ENCODE data around the gene RFT1.

Gene RFT1

GRCh38 chr3:53079147-53079546 is 51.1 kb downstream of the RFT1 start:
- Histone ChIP-seq H3K79me2 (ENCODE audit: insufficient read depth, low read length) (no peaks in the 10 kb centered on the region), H3K9me2 (ENCODE audit: low read depth, low read length) (no peaks in the 10 kb centered on the region), H4K20me1 (ENCODE audit: insufficient read depth, low read length) (no peaks in the 10 kb centered on the region), H3K27ac (ENCODE audit: low read depth, low read length, poor library complexity, severe bottlenecking) (no peak overlapping the region), H3K9me3 (ENCODE audit: low read length) (no peaks in the 10 kb centered on the region), H2AFZ (ENCODE audit: low read length) (no peak overlapping the region), H3K4me3 (ENCODE audit: low read depth, low read length, poor library complexity, severe bottlenecking) (no peak overlapping the region), H3K36me3 (ENCODE audit: insufficient read depth, low read length) (no peaks in the 10 kb centered on the region), H3F3A (ENCODE audit: insufficient read depth, low read length) (no peaks in the 10 kb centered on the region), H3K4me2 (ENCODE audit: low read length) (no peak overlapping the region), H3K4me1 (ENCODE audit: insufficient read depth, low read length, severe bottlenecking) (no peaks in the 10 kb centered on the region), H3K9ac (ENCODE audit: low read length) (no peak overlapping the region), H3K27me3 (ENCODE audit: insufficient read depth, low read length) (no peaks in the 10 kb centered on the region)
- TF ChIP-seq EZH2 (IDR thresholded peaks at IDR 0.05; ENCODE audit: borderline replicate concordance, low read length) = no peak

DNA sequence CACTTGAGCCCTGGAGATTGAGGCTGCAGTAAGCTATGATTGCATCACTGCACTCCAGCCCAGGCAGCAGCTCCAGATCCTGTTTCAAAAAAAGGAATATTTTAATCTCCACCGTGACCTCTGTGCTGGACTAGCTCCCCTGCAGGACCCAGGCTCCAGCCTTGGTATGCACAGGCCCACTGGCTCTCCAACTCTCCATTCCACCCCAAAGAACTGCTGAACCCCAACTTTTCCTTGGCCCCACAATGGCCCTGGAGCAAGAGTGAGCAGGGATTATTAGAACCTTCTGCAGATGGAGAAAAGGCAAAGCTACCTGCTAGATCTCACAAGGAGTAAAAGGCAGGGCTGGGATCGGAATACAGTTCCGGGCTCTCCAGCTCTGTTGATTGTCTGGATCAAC is 51.6 kb downstream of the RFT1 start:
- Histone ChIP-seq H3K4me1 (ENCODE audit: insufficient read depth, low read length, severe bottlenecking) (peaks cover 2% of the 10 kb centered on the region), H3K4me2 (ENCODE audit: low read length) (no peak overlapping the region), H3F3A (ENCODE audit: insufficient read depth, low read length) (no peaks in the 10 kb centered on the region), H2AFZ (ENCODE audit: low read length) (no peak overlapping the region), H4K20me1 (ENCODE audit: insufficient read depth, low read length) (no peaks in the 10 kb centered on the region), H3K36me3 (ENCODE audit: insufficient read depth, low read length) (no peaks in the 10 kb centered on the region), H3K9me3 (ENCODE audit: low read length) (no peaks in the 10 kb centered on the region), H3K9ac (ENCODE audit: low read length) (no peak overlapping the region), H3K4me3 (ENCODE audit: low read depth, low read length, poor library complexity, severe bottlenecking) (no peak overlapping the region), H3K9me2 (ENCODE audit: low read depth, low read length) (no peaks in the 10 kb centered on the region), H3K27ac (ENCODE audit: low read depth, low read length, poor library complexity, severe bottlenecking) (no peak overlapping the region), H3K79me2 (ENCODE audit: insufficient read depth, low read length) (no peaks in the 10 kb centered on the region), H3K27me3 (ENCODE audit: insufficient read depth, low read length) (no peaks in the 10 kb centered on the region)
- no peak for TF ChIP-seq EZH2 (IDR thresholded peaks at IDR 0.05; ENCODE audit: borderline replicate concordance, low read length)
- TF ChIP-seq, protein P1, sequence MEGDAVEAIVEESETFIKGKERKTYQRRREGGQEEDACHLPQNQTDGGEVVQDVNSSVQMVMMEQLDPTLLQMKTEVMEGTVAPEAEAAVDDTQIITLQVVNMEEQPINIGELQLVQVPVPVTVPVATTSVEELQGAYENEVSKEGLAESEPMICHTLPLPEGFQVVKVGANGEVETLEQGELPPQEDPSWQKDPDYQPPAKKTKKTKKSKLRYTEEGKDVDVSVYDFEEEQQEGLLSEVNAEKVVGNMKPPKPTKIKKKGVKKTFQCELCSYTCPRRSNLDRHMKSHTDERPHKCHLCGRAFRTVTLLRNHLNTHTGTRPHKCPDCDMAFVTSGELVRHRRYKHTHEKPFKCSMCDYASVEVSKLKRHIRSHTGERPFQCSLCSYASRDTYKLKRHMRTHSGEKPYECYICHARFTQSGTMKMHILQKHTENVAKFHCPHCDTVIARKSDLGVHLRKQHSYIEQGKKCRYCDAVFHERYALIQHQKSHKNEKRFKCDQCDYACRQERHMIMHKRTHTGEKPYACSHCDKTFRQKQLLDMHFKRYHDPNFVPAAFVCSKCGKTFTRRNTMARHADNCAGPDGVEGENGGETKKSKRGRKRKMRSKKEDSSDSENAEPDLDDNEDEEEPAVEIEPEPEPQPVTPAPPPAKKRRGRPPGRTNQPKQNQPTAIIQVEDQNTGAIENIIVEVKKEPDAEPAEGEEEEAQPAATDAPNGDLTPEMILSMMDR (IDR thresholded peaks at IDR 0.05; ENCODE audit: low read length) = no peak

DNA sequence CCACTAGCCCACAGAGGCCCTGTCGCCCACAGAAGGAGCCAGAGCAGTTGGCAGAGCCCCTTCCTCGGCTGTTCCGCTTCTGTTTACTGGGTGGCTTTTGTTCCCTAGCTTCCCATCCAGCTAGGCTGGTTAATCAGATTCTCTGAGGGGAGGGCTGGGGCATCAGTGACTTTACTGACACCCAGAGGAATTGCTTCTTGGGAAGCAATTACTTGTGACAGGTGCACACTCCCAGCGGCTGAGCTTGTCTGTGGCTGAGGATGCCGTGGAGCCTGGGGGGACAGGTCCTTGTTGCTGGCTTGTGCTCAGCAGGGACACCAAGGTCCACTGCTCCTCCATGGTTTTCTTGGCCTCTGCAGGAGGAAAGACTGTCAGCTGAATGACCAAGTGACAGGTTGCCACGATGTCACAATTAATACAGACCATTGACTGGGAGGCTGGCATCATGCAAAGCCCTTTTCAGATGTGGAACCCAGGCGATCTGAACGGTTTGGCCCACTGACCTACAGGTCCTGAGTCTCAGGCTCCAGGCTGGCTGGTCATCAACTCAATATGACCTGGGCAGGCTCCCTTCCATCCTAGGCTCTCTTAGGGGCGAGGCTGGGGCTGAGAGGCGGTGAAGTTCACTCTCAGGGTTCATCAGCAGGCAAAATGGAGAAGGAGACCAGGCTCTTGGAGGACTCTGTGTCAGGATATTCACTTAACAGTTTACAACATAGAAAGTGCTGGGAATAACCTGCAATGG is 52.6 kb downstream of the RFT1 start:
- H3K4me2 ChIP-seq (ENCODE audit: low read length) = no peak overlapping the region
- no peaks in the 10 kb centered on the region for H3K79me2 ChIP-seq (ENCODE audit: insufficient read depth, low read length)
- no peak overlapping the region for H3K9ac ChIP-seq (ENCODE audit: low read length)
- H3K9me2 ChIP-seq (ENCODE audit: low read depth, low read length) = no peaks in the 10 kb centered on the region
- TF ChIP-seq, protein P1 (IDR thresholded peaks at IDR 0.05; ENCODE audit: low read length) = no peak
- no peak for TF ChIP-seq EZH2 (IDR thresholded peaks at IDR 0.05; ENCODE audit: borderline replicate concordance, low read length)
- no peak overlapping the region for H3K4me3 ChIP-seq (ENCODE audit: low read depth, low read length, poor library complexity, severe bottlenecking)
- no peaks in the 10 kb centered on the region for H3F3A ChIP-seq (ENCODE audit: insufficient read depth, low read length)
- peaks cover 12% of the 10 kb centered on the region for H3K4me1 ChIP-seq (ENCODE audit: insufficient read depth, low read length, severe bottlenecking)
- H3K27ac ChIP-seq (ENCODE audit: low read depth, low read length, poor library complexity, severe bottlenecking) = no peak overlapping the region
- H3K9me3 ChIP-seq (ENCODE audit: low read length) = no peaks in the 10 kb centered on the region
- no peaks in the 10 kb centered on the region for H3K27me3 ChIP-seq (ENCODE audit: insufficient read depth, low read length)
- no peaks in the 10 kb centered on the region for H3K36me3 ChIP-seq (ENCODE audit: insufficient read depth, low read length)
- no peaks in the 10 kb centered on the region for H4K20me1 ChIP-seq (ENCODE audit: insufficient read depth, low read length)
- H2AFZ ChIP-seq (ENCODE audit: low read length) = no peak overlapping the region

GRCh38 chr3:53075743-53076140 is 54.5 kb downstream of the RFT1 start:
- Histone ChIP-seq H3K27ac (ENCODE audit: low read depth, low read length, poor library complexity, severe bottlenecking) (no peak overlapping the region), H4K20me1 (ENCODE audit: insufficient read depth, low read length) (no peaks in the 10 kb centered on the region)

More at GRCh38 chr3:53075743-53076140, 54.5 kb downstream of the RFT1 start:
- H3K4me2 ChIP-seq (ENCODE audit: low read length) = no peak overlapping the region
- no peak overlapping the region for H3K4me3 ChIP-seq (ENCODE audit: low read depth, low read length, poor library complexity, severe bottlenecking)
- H3K4me1 ChIP-seq (ENCODE audit: insufficient read depth, low read length, severe bottlenecking) = peaks cover 22% of the 10 kb centered on the region
- TF ChIP-seq, protein P1 (IDR thresholded peaks at IDR 0.05; ENCODE audit: low read length) = no peak
- no peak for TF ChIP-seq EZH2 (IDR thresholded peaks at IDR 0.05; ENCODE audit: borderline replicate concordance, low read length)
- no peak overlapping the region for H2AFZ ChIP-seq (ENCODE audit: low read length)
- H3F3A ChIP-seq (ENCODE audit: insufficient read depth, low read length) = no peaks in the 10 kb centered on the region
- H3K9me3 ChIP-seq (ENCODE audit: low read length) = no peaks in the 10 kb centered on the region
- H3K9me2 ChIP-seq (ENCODE audit: low read depth, low read length) = no peaks in the 10 kb centered on the region
- no peaks in the 10 kb centered on the region for H3K36me3 ChIP-seq (ENCODE audit: insufficient read depth, low read length)
- H3K79me2 ChIP-seq (ENCODE audit: insufficient read depth, low read length) = no peaks in the 10 kb centered on the region
- H3K27me3 ChIP-seq (ENCODE audit: insufficient read depth, low read length) = no peaks in the 10 kb centered on the region
- no peak overlapping the region for H3K9ac ChIP-seq (ENCODE audit: low read length)

Data from OCI-LY1 (cell line).